Testis (tissue), 2 donors: ENCODE measurements around the gene SOCS6.
"Not testable (repeated sequence)": the region's sequence is repeated elsewhere in the genome, so short reads cannot be mapped to it uniquely, and the experiment has no call there.

ENCODE experiments used
- CTCF ChIP-seq, 3 experiments: fragments of 450-650 bp in 2 of 3; fragments of 200-600 bp in 1 of 3; sonication (generic) in 1 of 3; IDR thresholded peaks; one replicate each; pipeline ENCODE4 v1.5.1; 2016 to 2019; ENCODE audit warnings: antibody characterized with exemption in 3 of 3, mild to moderate bottlenecking in 2 of 3, moderate library complexity in 1 of 3
- POLR2A ChIP-seq: fragments of 450-650 bp; IDR thresholded peaks from one replicate; pipeline ENCODE4 v1.6.1; 2017; ENCODE audit warnings: antibody characterized with exemption, mild to moderate bottlenecking, moderate library complexity

- TF ChIP-seq CTCF (IDR thresholded peaks at IDR 0.05); POLR2A: not testable (repeated sequence)
Observed at GRCh38 chr18:70367344-70367743, 78.5 kb downstream of the SOCS6 start.
